OCI-LY1 (cell line): Measurements from ENCODE around the gene CCNY.

Source experiments
- H2AFZ ChIP-seq: fragments of 200-600 bp; sonication (generic), shearing (Covaris generic); 2 replicates; pipeline ENCODE4 v1.6.0; 2014; ENCODE audit warnings: antibody characterized with exemption, mild to moderate bottlenecking, low read length
- H3F3A ChIP-seq: fragments of 200-600 bp; sonication (generic), shearing (Covaris generic); 2 replicates; pipeline ENCODE4 v1.6.0; 2014; ENCODE audit warnings: mild to moderate bottlenecking, antibody characterized with exemption, low read length, moderate library complexity; ENCODE audit not compliant: insufficient read depth
- H3K27ac ChIP-seq: fragments of 200-600 bp; sonication (generic); 2 replicates; pipeline ENCODE4 v1.5.1; 2014; ENCODE audit warnings: low read length, mixed run types, mild to moderate bottlenecking, low read depth; ENCODE audit not compliant: poor library complexity, severe bottlenecking
- H3K27me3 ChIP-seq: fragments of 200-600 bp; sonication (generic); 2 replicates; pipeline ENCODE4 v1.6.0; 2014; ENCODE audit warnings: antibody characterized with exemption, mild to moderate bottlenecking, low read length, moderate library complexity; ENCODE audit not compliant: insufficient read depth
- H3K36me3 ChIP-seq: fragments of 200-600 bp; sonication (generic); 2 replicates; pipeline ENCODE4 v1.6.1; 2014; ENCODE audit warnings: mild to moderate bottlenecking, antibody characterized with exemption, low read length, moderate library complexity, mixed read lengths; ENCODE audit not compliant: insufficient read depth
- H3K4me1 ChIP-seq: fragments of 200-600 bp; sonication (generic); 2 replicates; pipeline ENCODE4 v1.5.1; 2014; ENCODE audit warnings: mild to moderate bottlenecking, low read length, moderate library complexity; ENCODE audit not compliant: insufficient read depth, severe bottlenecking
- H3K4me2 ChIP-seq: fragments of 200-600 bp; sonication (generic), shearing (Covaris generic); 2 replicates; pipeline ENCODE4 v1.6.1; 2014; ENCODE audit warnings: low read length
- H3K4me3 ChIP-seq: fragments of 200-600 bp; sonication (generic); 2 replicates; pipeline ENCODE4 v1.5.1; 2014; ENCODE audit warnings: low read length, low read depth, mild to moderate bottlenecking, mixed read lengths; ENCODE audit not compliant: poor library complexity, severe bottlenecking
- H3K79me2 ChIP-seq: fragments of 200-600 bp; shearing (Covaris generic); 2 replicates; pipeline ENCODE4 v1.6.1; 2016; ENCODE audit warnings: mixed run types, low read length, mixed read lengths; ENCODE audit not compliant: insufficient read depth
- H3K9ac ChIP-seq: fragments of 200-600 bp; sonication (generic), shearing (Covaris generic); 2 replicates; pipeline ENCODE4 v1.6.1; 2014; ENCODE audit warnings: mild to moderate bottlenecking, low read length, mixed read lengths
- H3K9me2 ChIP-seq: fragments of 200-600 bp; sonication (generic), shearing (Covaris generic); 2 replicates; pipeline ENCODE4 v1.6.1; 2014; ENCODE audit warnings: low read depth, mild to moderate bottlenecking, low read length, mixed read lengths
- H3K9me3 ChIP-seq: fragments of 200-600 bp; shearing (Covaris generic); 2 replicates; pipeline ENCODE4 v1.6.1; 2014; ENCODE audit warnings: low read length, mixed read lengths
- H4K20me1 ChIP-seq: fragments of 200-600 bp; sonication (generic), shearing (Covaris generic); 2 replicates; pipeline ENCODE4 v1.6.0; 2016; ENCODE audit warnings: mild to moderate bottlenecking, low read length; ENCODE audit not compliant: insufficient read depth
- CTCF ChIP-seq: fragments of 200-600 bp; sonication (generic), shearing (Covaris generic); IDR thresholded peaks from 2 replicates; pipeline ENCODE4 v1.5.1; 2017; ENCODE audit warnings: mild to moderate bottlenecking, antibody characterized with exemption, low read length, moderate library complexity, mixed read lengths
- EZH2 ChIP-seq: fragments of 200-600 bp; sonication (generic), shearing (Covaris generic); IDR thresholded peaks from 2 replicates; pipeline ENCODE4 v1.8.0; 2017; ENCODE audit warnings: borderline replicate concordance, mixed run types, mild to moderate bottlenecking, antibody characterized with exemption, low read length, moderate library complexity, mixed read lengths

Gene CCNY

GRCh38 chr10:35316218-35316967 lies 19.9 kb upstream of the CCNY start:
- no peak for TF ChIP-seq EZH2
- TF ChIP-seq CTCF: no peak
- Histone ChIP-seq H3K4me1 (no peaks in the 10 kb centered on the region), H3K4me2 (no peak overlapping the region), H2AFZ (no peak overlapping the region), H3K9me3 (no peaks in the 10 kb centered on the region), H3K9me2 (no peaks in the 10 kb centered on the region), H3K27ac (no peak overlapping the region), H3K27me3 (no peaks in the 10 kb centered on the region), H3K36me3 (peaks cover 22% of the 10 kb centered on the region), H3K9ac (no peak overlapping the region), H3F3A (no peaks in the 10 kb centered on the region), H4K20me1 (no peaks in the 10 kb centered on the region), H3K79me2 (no peaks in the 10 kb centered on the region), H3K4me3 (no peak overlapping the region)

- Histone ChIP-seq H2AFZ (no peak overlapping the region), H3K4me3 (no peak overlapping the region), H3K27ac (no peak overlapping the region), H3K79me2 (no peaks in the 10 kb centered on the region), H3F3A (no peaks in the 10 kb centered on the region), H3K9ac (no peak overlapping the region), H3K27me3 (no peaks in the 10 kb centered on the region), H4K20me1 (no peaks in the 10 kb centered on the region), H3K4me2 (no peak overlapping the region), H3K36me3 (peaks cover 27% of the 10 kb centered on the region), H3K9me2 (no peaks in the 10 kb centered on the region), H3K9me3 (no peaks in the 10 kb centered on the region), H3K4me1 (no peaks in the 10 kb centered on the region)
- TF ChIP-seq CTCF (no peak), EZH2 (no peak)
Observed at GRCh38 chr10:35318551-35318950, 17.8 kb upstream of the CCNY start.

- no peaks in the 10 kb centered on the region for H3K4me1 ChIP-seq
- no peaks in the 10 kb centered on the region for H3K9me2 ChIP-seq
- no peak overlapping the region for H3K4me3 ChIP-seq
- H3K9me3 ChIP-seq: no peaks in the 10 kb centered on the region
- H3K36me3 ChIP-seq: peaks cover 25% of the 10 kb centered on the region
- TF ChIP-seq CTCF (no peak), EZH2 (no peak)
- H3K79me2 ChIP-seq: no peaks in the 10 kb centered on the region
- no peaks in the 10 kb centered on the region for H3F3A ChIP-seq
- no peaks in the 10 kb centered on the region for H3K27me3 ChIP-seq
- H2AFZ ChIP-seq: no peak overlapping the region
- no peaks in the 10 kb centered on the region for H4K20me1 ChIP-seq
- no peak overlapping the region for H3K27ac ChIP-seq
- no peak overlapping the region for H3K4me2 ChIP-seq
- no peak overlapping the region for H3K9ac ChIP-seq
Observed at GRCh38 chr10:35320341-35320740, 16.0 kb upstream of the CCNY start.
